GM19328 (cell line): Measurements from ENCODE around the gene PDE4D.
"Not testable (repeated sequence)": the region's sequence is repeated elsewhere in the genome, so short reads cannot be mapped to it uniquely, and the experiment has no call there.

Source experiments
- ATAC-seq: cut with Tn5 transposase; IDR thresholded peaks from one replicate; pipeline ENCODE4 v1.9.1; 2021; ENCODE audit warnings: mild to moderate bottlenecking, moderate library complexity; ENCODE audit not compliant: unreplicated experiment

The PDE4D gene

DNA sequence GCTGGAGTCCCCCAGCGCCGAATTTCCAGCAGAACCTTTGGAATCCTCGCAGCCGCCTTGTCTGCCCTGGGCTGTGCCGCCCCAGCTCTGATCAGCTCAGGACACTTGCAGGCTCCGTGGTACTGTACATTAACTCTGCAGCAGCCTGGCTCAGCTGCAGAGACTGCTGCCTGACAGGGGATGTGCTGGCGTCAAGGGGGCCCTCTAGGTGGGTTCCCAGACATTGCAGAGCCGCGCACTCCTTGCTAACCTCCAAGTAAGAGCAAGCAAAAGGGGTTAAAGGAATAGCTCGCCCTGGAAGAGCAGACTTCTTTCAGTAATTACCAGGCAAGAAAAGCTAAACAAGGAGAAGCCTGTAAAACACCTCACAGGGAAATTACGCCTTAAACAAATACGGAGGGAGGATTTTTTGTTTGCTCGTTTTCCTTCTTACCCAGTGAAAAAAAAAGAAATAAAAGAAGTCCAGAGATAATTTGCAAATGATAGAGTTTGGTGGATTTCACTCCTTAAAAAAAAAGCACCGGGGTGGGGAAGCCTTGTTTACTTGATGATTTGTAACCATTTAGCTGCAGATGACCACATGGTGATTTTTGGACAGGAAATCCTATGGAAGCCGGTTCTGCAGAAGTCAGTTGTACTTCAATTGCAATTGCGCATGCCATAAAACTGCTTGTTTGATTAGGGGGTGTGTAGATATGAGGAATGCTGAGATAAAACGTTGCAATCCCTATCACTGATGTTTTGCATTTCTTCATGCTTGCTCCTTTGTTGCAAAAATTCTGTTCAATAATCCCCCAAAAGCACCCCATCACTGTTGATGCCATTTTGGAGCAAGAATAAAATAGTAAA is 305.8 kb downstream of the PDE4D start:
- ATAC-seq = no peak

DNA sequence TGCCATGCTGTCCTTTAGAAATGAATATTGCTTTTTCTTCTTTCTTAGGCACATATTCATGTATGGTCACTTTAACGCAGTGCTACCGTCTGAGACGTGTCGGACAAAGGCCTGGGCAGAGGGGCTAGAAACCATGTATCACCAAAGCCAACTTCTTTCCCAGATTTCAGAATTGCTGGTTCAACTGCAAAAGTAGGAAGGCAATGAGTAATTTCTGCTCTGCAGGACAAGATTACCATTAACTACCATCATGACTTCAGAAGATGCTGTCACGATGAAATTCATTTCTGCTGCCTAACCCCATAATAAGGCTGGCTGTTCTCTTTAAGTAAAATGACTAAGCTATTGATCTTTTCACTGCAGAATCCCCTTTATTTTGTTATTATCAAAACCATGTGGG is 306.7 kb downstream of the PDE4D start:
- no peak for ATAC-seq

DNA sequence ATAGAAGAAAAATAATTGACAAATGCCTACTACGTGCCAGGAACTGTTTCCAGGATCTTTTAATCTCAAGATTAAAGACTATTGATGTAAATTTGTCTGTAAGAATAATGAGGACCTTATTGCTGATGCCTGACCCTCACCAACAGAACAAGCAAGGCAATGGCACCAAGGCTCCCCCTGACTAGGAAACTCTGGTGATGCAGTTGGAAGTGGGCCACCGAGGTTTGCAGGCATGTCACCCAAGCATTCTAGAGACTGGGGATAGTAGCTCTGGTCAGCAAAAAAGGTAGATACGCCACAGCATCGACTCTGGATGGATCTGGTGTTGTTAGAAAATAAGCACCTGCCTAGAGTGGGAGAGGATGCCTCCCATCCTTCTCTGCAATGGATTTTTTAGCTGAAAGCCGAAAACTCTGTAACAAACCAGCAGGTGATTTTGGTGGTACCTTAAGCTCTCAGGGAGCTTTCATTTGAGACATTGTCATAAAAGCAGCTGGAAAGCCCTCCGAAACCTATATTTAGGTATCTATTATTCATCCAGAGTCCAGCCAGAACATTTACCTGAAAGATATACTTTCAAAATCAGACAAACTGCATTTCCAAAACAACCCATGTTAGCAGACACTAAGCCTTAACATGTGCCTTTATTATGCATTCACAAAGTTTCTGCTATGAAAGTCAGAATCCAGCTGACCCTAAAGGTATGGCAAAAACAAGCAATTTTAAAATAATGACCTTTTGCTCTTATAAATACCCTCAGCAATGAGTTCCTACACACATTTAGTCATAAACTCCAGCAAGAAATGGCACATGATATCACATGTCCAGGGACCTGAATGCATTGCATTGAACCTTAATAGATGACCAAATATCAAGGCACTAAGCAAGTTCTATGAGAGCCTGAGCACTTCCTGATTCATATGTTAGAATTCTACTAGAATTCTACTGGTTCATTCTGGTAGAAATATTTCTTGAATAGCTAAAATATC is 308.4 kb downstream of the PDE4D start:
- ATAC-seq = no peak

DNA sequence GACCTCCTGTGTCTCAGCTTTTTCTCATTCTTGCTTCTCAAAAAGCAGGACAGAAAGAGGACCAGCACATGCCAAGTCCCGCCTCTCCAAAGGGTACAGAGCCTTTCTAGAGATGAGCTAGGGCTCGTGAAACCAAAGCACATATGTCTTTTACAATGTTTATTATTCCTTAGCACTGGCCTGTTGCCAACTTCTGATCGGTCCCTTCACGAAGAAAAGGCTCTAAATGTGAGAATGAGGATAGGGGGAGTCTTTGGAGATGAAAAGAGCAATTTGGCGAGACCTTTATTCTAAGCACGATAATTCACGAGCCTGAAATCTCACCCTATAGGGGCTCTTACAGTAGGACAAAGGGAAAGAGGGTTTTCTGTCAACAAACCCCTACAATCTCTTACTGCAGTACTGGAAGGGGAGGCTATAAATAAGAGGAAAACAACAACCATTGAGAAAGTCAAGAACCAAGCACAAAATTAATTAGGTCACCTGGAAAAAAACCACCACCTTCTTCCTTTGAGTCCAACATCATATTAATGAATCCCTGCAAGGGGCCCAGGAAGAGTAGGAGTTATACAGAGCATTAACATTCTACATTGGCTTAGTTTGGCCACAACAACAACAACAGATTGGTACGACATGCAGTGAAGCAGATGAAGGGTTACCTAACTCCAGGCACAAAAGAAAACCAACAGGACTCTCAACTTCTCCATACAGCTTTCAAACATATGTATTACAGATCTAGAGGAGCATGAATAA is 309.5 kb downstream of the PDE4D start:
- no peak for ATAC-seq

DNA sequence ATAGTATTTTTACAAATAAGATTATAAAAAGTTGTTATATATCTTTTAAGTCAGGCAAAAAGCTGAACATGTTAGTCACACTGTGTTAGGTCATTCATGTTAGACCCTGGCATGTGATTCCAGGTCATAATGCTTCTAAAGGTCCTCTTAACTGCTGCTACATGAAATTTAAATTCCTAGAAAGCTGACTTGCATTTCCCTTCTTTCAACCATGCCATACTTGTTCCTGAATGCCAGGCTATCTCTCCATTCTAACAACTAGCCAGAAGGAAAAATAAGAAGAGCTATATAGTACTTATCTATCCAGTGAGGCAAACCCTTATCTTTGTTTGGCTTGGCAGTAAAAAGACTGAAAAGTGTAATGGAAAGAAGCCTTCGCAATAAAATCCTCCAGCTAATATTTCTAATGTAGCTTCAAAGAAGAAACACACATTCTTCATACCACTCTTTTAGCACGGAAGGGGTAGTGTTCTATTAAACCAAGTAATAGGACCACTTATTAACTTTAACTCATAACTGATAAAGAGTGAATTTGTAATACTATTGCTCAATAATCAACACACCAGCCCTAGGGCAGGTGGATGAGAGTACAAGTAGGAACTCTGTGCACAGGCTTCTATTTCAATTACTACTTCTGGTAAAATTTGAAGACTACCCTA is 310.2 kb downstream of the PDE4D start:
- ATAC-seq = no peak

DNA sequence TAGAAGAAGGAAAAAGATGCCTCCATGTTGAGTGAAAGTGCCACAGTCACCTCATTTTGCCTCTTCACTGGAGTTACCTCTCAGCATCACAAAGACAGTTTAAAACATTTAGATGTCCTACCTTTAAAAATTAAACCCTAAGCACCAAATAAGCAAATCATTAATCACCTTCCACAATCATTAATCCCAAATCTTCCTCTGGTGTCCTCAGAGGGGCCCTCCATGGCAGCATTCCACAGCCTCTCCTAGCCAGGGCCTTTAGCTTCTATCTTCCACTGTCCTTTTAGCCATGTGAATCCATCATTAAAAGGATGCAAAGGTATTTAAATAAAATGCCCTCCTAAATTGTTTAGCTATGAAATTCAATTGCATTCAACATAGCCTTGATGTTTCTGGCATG is 310.8 kb downstream of the PDE4D start:
- ATAC-seq = no peak

DNA sequence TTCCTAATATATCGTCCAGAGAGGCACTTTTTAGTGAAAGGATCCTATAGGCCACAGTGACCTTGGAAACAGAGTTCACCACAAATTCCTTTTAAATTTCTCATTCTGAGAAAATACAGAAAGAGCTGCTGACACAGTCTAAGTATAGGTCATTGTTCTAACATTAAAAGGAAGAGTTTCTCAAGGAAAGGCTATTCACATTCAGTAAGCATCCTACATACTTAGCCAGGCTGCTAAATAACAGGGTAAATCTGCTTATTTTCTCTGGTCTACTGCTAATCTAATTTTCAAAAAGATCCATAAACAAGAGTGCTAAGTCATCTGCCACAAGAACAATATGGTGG is 313.7 kb downstream of the PDE4D start:
- no peak for ATAC-seq

DNA sequence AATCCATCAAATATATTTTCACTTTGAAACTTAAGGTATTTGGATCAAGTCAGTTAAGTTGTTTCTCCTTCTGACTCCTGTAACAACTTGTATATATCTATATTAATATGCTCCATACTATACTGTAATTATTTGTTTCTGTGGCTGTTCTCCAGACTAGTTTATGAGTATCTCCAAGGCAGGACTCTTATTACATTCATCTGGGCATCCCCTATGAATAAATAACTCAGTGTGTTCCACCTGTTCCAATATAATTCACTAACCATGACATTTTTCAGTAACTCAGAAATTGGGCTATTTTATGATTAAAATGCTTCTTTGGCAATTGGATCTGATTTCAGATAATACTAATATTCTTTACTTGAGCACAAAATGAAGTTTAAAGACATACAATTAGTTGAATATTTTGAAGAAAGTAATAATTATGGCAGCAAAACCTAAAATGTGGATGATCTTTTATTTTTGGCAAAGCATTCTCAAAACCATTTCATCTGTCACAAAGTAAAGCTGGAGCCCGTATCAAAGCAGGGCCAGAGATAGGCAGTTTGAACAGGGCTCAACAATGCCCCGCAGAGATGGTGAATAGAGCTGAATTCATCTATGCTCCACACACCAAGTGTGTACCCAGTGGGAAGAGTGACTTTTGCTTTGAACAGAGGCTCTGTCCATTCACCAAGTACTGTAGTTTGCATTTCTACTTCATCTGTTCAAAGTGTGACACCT is 314.3 kb downstream of the PDE4D start:
- no peak for ATAC-seq

DNA sequence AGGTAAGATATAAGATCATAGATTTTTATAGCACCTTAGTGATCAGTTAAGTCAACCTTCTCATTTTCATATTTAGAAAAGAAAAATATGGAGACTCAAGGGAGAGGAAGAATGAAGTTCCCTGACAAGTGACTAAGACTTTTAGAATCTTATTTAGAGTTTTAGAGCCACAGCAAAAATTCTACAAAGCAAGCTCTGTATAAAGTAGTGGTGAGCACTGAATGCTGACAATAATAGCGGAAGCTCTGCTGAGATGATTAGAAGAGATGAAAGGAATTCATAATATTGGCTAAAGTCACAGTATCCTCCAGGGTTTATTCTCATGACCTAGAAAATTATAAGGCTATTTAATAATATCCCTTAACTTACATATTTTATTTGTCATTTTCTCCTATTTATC is 316.0 kb downstream of the PDE4D start:
- no peak for ATAC-seq

DNA sequence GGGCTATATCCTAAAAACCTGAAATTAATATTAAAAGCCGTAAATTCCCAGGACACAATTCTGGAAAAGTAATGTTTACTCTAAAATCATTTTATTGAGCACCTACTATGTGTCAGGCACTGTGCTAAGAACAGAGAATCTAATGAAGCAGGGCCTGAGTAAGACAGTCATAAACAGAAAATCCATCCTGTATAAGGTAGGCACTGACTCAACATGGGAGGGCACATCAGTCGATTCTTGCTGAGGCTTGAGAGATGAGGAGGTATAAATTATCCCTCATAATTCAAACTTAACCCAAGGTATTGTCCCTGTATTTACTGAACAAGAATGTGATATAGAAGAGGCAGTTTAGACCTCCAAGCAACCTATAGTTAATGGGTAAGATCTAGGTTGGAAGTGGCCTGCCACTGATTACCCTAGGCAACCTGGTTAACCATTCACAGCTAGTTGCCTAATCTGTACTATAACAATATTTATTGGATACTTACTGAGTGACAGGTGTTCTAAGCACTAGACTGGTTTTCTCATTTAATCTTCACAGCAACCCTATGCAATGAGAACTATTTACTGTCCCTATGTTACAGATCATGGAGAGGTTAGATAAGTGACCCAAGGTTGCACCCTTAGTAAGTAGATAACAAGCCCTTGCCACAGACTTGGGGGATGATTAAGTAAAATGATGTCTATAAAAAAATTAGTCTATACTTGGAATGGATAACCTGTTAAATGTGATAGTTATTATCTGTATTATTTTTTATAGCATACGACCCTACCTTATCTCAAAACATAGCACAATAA is 317.7 kb downstream of the PDE4D start:
- no peak for ATAC-seq

DNA sequence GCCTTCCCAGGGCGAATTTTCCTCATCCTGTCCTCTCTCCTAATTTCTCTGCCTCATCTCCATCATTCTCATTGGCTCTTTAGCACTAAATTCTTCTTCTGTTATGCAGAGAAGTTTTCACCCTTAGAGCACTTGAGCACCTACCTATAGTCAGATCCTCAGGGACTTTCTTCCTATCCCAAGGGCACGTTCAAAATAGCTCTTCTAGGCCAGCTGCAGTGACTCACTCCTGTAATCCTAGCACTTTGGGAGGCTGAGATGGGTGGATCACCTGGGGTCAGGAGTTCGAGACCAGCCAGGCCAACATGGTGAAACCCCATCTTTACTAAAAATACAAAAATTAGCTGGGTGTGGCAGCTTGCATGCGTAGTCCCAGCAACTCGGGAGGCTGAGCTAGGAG is 320.0 kb downstream of the PDE4D start:
- ATAC-seq = not testable (repeated sequence)

DNA sequence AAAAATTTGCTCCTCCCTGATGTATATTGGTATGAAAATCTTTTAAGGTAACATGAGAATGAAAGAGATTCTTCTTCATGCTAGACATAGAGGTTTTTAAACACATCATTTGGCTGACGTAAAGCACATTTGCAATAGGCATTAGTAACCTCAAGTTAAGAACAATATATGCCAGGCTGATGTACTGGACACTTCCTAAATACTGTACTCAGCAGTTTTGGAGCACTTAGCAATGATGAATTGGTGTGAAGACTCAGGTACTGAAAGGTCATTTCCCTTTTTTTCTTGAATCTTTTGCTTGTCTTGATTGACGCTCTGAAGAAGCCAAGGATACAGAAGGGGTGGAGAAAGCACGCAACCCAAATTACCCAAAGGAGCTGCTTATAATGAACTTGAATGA is 322.5 kb downstream of the PDE4D start:
- ATAC-seq = no peak

DNA sequence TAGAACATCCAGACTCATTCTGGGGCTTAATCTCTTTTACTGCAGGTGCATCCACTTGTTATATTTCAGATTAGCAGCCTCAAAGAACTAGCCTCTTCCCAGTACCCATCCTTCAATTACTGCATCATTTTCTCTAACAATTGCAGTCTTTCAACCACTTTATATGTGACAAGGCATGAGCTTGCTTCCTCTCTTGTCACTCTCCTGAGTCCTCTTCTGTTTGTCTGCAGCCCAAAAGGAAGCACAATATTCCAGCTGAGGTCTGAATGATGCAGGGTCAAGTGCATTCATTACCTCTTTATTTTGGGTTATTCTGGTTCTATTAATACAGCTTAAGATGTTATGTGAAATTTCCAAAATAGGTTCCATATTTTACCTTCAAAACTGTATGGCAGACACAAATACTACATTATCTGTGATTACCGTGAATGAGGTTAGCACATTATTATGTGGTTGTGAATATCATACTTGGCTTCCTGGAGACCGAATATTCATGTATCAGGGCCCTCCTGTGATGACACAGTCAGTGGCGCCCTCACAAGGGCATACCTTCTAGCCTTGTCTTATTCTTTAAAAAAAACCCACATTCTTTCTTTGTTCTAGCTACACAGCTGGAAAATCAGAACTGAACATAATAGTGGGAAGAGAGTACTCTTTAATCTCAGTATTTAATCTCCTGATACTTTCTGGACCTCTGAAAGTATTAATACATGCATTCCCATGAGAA is 323.8 kb downstream of the PDE4D start:
- no peak for ATAC-seq

DNA sequence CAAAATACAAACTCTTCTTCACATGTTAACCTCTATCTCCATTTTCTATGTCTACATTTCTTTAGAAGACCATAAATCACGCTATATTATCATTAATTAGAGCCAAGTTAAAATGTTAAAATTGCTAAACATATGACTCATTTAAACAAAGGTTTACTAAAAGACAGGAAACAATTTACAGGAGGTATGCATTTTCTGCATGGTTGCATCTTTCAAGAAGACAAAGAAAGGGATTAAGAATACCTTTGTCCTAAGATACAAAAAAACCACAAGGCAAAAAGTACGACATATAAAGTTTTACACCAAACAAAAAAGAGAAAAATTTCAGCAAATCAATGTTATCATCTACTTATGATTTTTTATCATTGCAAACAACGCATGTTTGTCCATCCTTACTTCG is 324.4 kb downstream of the PDE4D start:
- no peak for ATAC-seq

DNA sequence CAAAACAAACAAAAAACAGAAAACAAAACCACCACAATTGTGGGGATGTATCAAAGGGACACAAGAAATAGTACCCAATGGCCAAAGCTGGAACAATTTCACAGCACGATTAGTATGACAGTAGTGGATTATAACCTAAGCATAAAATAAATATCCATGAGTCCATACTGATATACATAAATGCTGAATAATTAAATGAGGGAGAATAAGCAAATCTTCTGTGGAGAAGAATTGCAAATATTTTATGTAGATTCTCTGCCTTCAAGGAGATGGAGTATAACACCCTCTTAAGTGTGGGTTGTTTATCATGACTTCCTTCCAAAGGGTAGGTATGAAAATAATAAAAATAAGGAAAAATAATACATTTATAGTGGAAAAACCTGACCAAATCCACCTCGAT is 325.4 kb downstream of the PDE4D start:
- no peak for ATAC-seq

DNA sequence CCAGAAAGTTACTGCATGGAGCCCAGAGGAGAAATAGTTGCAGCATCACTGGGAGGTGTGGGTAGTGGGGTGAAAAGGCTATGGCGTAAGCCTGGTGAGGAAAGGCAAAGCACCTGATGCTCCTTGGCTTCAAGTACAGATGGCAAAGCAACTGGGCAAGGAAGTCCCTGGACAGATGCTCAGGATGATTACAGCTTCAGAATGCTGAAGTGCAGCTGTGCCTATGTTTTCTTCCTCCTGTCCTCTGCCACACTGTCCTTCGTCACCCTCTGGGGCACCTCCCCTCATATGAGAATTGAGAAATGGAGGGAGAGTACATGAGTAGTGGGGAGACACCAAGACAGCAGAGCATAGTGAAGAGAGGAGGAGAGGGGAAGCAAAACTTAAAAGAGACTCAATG is 328.0 kb downstream of the PDE4D start:
- no peak for ATAC-seq

DNA sequence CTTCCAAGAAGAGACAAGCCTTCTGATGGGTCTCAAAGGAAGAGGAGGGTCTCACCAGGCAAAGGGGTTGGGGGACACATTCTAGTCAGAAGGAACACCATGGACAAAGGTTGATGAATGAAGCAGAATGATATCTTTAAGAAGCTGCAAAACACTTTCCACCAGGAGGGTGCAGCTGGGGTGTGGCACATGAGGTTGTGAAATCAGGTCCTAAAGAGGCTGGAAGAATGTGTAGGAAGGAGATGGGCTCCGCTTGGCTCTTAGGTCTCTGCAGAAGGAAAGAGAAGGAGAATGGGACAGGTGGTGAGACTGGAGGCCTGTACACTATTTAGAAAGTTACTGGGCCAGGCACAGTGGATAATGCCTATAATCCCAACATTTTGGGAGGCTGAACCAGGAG is 328.6 kb downstream of the PDE4D start:
- no peak for ATAC-seq

DNA sequence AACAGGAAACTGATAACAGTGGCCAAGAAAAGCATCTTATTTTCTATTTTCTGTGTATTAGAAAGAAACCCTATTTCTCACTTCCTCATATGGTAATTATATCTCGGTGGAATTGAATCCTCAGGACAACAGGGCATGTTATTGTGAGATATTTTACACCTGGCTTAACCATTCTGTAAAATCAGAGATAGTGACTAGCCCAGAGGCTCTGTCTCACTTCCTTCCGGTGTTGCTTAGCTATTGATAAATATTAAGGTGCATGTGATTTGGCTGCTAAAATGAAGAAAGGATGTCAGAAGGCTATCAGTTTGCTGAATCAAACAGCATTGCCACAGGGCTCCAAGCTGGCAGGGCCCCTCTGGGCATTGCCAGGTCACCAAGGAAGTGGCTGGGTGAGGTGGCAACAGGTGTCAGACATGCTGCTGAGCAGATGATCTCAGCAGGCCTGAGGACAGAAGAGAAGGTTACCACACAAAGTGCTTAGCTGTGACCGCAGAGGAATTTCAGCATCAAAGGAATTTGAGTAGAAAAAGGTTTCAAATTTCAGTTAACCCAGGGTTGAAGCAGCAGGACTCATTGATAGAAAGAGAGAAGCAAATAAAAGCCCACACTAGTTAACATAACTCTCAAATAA is 330.7 kb downstream of the PDE4D start:
- peak; percentile 95 for ATAC-seq
